Suppressor macrophage treated with lipopolysaccharide for 1 hour (primary cell): Measurements from ENCODE around the gene FGF2.
A peak's percentile ranks its signal among the peaks of the same experiment; 100 is the strongest.

Source experiments
- DNase-seq, 3 donors: peaks; one replicate each; pipeline ENCODE4 v3.0.0-alpha.2; 2020 to 2022

FGF2 gene

DNA sequence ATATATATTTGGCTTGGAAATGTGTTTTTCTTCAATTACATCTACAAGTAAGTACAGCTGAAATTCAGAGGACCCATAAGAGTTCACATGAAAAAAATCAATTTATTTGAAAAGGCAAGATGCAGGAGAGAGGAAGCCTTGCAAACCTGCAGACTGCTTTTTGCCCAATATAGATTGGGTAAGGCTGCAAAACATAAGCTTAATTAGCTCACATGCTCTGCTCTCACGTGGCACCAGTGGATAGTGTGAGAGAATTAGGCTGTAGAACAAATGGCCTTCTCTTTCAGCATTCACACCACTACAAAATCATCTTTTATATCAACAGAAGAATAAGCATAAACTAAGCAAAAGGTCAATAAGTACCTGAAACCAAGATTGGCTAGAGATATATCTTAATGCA lies 69.6 kb downstream of the FGF2 start:
- no peak for DNase-seq

DNA sequence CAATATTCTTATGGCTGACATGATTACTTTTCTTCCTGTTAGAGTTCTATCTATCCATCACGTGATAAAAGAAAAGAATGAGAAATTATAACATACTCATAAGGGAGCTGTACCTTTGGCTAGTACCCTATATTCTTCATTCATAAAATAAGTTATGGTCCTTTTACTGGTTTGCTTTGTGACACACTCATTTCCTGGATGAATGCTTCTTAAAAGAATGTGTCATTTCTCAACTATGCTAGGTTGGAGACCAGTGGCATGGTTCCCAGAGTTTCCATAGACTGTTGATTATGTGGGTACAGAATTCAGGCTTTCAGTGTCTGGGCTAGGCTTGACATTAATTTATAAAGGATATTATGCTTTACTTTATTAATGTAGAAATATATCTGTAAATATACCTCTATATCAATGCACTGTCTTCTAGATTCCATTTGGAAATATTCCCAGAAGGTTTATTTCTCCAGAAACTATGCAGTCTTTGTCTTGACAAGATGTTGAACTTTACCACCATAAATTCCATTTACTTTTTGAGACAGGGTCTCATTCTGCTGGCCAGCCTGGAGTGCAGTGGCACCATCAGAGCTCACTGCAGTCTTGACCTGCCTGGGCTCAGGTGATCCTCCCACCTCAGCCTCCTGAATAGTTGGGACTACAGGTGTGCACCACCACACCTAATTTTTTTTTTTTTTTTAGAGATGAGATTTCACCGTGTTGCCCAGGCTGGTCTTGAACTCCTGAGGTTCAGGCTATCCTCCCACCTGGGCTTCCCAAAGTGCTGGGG lies 71.9 kb downstream of the FGF2 start:
- no peak for DNase-seq

DNA sequence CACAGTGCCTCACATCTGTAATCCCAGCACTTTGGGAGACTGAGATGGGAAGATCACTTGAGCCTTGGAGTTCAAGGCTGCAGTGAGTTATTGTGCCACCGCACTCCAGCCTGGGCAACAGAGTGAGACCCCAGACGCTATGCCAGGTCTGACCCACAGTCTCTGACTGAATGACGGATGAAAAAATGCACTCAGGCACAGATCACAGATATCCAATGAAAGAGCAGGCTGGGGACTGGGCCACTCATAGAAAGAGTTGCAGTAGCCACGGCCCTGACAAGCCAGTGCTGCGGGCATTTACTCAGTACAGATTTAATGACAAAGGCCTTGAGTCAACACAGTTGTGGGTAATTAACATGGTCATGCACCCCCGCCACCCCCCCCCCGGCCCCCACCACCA lies 73.1 kb downstream of the FGF2 start:
- no peak for DNase-seq

DNA sequence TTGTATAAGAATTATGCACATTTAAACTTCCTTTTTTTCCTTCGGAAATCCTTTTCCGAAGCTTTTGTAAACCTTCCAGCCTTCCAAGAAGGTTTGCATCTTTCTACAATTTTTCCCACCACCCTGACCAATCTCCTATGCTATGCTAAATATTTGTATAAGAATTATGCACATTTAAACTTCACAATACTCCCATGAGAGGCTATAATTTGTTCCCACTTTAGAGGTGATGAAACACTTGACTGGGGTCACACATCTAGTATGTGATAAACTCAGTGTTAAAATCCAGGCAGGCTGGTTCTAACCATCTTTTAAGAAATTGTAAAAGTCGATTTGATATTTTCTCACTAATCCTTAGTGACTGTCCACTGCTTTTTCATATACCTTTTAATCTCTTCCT lies 73.7 kb downstream of the FGF2 start:
- no peak for DNase-seq

DNA sequence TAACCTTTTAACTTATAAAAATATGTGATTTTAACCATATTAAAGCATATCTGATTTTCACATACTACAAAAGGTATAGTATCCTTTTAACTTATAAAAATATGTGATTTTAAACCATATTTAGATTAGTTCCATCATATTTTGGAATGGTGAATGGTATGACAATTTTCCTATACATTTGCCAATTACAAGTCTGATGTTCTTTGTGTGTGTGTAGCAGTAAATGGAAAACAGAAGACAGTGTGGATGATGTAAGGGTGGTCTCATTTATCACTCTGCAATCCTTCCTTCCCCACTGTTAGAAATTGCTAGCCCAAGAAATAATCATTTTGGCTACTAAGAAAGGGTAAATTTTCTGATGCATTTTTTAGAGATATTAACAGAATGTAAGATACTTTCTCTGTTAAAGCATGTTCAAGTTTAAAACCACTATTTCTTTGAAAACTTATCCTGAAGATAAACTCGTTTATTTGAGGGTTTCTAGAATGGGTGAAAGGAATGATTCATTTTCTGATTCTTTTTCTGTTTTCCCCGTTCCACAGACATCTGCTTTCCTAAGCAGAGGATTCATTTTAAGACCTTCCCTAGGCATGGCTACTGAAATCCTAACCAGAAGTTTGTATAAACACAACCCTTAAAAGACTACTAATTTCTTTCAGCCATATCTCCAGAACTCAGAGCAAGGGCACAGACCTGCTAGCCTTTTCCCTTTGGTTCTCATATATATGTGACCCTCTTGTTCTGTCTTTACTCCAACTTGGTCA lies 74.8 kb downstream of the FGF2 start:
- DNase-seq, result no peak

DNA sequence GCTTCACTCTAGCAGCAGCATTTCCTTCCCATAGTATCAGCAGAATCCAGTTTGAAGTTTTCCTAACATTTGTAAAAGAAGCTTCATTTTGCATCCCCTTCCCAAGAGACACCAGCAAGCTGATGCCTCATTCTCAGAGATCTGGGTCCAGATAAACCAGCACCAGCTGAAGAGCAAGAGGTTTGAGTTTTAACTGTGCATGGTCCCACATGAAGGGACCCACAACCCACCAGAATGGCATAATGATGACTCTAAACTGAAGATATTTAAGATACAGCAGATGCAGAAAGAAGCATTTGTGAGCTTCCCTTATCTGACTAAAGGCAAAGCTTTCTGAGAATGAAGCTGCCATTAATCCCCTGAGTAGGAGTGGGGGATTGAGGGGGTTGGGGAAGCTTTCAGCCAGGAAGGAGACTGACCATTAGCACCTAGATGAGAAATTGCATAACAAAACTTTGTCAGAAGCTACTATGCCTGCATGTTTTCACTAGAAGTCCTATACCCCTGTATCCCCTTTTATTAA lies 77.2 kb downstream of the FGF2 start:
- no peak for DNase-seq

DNA sequence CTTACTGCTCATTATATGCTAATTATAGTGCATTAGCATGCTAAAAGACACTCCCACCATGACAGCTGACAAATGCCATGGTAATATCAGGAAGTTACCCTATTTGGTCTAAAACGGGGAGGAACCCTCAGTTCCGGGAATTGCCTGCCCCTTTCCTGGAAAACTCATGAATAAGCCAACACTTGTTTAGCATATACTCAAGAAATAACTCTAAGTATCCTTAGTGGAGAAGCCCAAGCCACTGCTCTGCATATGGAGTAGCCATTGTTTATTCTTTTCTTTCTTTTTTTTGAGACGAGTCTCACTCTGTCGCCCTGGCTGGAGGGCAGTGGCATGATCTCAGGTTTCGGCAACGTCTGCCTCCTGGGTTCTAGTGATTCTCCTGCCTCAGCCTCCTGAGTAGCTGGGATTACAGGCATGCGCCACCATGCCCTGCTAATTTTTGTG lies 80.3 kb downstream of the FGF2 start:
- DNase-seq, result peak in 2 of 3 donors; percentile 1 to 48

DNA sequence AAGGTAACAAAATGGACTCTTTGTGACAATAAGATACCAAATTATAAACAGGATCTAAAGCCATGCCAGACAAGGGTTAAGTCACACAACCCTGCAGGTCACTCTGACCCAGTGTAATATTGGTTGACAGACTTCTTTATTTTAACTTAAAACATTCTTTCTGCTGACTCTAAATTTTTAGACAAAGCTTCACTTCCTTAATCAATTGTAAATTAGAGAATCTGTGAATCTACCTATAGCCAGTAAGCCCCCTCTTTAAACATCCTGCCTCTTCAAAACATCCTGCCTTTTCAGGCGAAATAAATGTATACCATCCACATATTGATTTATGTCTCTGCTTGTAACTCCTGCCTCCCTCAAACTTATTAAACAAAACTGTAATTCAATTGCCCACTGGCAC lies 81.6 kb downstream of the FGF2 start:
- DNase-seq, result no peak

DNA sequence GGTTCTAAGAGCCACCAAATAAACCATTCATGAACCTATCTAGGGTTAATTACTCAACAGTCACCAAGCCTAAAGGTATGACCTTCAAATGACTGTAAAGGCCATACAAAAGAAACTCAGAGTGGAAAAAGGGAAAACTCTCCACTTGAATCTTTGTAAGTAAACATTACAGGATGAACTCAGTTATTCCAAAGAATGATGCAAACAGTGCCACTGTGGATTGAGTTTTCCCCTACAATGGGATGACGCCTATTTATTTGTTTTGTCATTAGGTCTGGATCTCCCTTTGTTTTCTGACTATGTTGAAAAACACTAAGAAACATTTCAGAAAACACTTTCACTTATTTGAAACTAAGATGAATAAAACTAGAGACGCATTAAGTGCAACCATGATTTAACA lies 83.1 kb downstream of the FGF2 start:
- peak in 1 of 3 donors; percentile 14 for DNase-seq

DNA sequence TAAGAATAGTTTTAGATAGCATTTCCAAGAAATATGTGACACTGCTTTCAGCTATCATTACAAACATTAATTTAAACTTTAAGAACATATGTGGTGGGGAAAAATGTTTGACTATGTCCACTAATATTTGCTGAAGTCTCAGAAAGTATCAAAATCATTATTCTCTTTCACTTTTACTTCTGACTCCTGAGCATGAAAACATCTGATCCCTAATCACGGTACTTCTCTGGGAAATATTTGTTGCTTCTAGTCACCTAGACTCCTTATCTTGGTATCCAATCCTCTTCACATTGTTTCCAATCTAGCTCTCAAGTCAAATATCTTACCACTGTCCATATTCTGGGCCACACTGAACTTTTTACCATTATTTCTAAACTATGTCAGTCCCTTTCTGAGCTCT lies 85.0 kb downstream of the FGF2 start:
- DNase-seq, result no peak

DNA sequence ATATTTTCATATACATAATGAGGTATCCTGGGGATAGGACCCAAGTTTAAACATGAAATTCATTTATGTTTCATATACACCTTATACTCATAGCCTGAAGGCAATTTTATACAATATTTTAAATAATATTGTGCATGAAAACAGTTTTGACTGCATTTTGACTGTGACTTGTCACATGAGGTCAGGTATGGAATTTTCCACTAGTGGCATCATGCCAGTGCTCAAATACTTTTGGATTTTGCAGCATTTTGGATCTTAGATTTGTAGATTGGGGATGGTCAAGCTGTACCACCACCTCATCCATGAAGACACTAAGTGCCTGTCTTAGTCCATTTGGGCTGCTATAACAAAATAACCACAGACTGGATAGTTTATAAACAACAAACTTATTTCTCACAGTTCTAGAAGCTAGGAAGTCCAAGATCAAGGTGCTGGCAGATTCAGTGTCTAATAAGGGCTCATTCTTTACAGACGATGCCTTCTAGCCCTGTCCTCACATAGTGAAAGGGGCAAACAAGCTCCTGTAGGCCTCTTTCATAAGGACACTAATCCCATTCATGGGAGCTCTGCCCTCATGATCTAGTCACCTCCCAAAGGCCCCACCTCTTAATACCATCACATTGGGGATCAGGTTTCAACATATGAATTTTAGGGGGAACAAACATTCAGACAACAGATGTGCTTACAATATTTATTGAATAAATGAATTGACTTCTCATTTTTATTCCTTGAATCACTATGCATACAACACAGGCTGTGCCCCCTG lies 86.4 kb downstream of the FGF2 start:
- peak in 1 of 3 donors; percentile 9 for DNase-seq

DNA sequence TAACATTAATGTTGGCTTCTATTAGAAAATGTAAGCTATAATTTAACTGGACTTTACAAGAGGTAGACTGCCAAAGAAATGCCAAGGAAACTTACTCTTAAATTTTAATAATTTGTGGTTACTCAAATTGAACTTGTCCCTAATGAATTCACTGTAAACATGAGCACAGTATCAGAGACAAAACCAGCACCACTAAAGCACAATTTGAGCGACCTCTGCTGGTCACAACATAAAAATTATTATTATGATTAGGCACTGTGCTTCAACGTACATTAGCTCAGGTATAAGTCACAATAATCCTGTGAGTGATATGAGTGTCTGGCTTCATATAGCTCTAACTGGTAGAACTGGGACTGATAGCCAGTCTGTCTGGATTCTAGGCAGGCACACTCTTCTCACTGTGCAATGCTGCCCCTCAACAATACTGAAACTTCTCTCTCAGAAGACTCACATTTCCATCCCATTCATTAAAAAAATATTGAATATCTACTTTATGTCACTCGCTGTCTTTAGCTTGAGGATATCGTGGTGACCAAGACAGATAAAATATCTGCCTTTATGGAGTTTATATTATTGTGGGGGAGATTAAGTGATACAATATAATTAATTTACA lies 87.8 kb downstream of the FGF2 start:
- peak in 2 of 3 donors; percentile 7 to 17 for DNase-seq

DNA sequence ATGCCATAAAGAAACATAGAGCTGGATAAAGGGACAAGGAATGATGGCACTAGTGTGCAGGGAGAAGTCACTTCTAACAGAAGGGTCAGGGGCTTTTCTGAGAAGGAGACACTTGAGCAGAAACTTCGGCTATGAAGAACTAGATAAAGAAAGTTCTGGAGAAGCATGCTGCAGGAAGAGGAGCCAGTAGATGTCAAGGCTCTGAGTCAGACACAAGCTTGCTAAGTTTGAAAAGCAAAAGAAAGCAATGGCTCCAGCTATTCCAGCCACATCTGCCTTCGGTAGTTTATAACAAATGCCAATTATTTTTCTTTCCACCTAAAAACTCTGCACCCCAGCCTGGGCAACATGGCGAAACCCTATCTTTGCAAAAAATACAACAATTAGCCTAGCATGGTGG lies 88.3 kb downstream of the FGF2 start:
- DNase-seq, result no peak

DNA sequence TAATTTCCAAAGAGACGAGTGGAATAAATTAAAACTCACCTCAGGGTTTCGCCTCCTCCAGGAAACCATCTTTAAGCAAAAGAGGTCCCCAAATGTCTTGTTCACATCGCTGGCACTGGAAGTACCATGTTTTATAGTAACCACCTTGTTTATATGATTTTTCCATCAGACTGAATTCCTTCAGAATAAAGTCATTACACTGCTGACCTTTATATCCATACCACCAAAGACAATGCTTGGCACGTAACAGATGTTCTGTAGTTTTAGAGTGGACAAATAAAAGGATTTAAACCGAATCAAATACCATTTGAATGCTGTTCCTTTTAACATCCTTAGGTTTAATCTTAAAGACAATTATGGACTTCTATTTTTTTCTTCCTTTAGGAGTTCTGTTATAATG lies 91.1 kb downstream of the FGF2 start:
- no peak for DNase-seq

DNA sequence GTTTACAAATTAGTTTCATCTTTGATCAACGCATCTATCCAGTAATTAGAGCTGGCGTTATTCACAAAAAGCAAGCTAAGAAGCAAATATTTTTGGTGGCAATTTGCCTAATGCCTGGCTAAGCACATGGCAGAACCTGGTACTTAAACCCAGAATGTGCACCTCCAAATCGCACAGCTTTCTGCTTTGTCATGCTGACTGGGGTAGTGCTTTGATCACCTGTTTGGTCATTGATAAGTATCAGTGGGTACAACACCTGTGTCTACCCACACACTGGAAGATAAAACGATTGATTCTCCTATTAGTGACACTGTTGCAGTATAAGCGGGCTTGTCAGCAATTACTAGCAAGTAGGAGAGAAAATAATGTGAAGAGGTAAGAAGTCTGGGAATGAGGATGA lies 93.8 kb downstream of the FGF2 start:
- peak in 1 of 3 donors; percentile 11 for DNase-seq

DNA sequence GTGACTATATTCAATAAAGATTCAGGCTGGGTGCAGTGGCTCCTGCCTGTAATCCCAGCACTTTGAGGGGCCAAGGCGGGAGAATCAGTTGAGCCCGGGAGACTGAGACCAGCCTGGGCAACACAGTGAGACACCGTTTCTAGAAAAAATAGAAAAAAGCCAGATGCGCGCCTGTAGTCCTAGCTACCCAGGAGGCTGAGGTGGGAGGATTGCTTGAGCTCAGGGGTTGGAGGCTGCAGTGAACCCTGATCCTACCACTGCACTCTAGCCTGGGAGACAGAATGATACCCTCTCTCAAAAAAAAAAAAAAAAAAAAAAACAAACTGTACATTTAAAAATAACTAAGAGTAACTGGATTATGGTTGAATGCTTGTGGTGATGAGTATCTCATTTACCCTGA lies 94.7 kb downstream of the FGF2 start:
- DNase-seq, result no peak

DNA sequence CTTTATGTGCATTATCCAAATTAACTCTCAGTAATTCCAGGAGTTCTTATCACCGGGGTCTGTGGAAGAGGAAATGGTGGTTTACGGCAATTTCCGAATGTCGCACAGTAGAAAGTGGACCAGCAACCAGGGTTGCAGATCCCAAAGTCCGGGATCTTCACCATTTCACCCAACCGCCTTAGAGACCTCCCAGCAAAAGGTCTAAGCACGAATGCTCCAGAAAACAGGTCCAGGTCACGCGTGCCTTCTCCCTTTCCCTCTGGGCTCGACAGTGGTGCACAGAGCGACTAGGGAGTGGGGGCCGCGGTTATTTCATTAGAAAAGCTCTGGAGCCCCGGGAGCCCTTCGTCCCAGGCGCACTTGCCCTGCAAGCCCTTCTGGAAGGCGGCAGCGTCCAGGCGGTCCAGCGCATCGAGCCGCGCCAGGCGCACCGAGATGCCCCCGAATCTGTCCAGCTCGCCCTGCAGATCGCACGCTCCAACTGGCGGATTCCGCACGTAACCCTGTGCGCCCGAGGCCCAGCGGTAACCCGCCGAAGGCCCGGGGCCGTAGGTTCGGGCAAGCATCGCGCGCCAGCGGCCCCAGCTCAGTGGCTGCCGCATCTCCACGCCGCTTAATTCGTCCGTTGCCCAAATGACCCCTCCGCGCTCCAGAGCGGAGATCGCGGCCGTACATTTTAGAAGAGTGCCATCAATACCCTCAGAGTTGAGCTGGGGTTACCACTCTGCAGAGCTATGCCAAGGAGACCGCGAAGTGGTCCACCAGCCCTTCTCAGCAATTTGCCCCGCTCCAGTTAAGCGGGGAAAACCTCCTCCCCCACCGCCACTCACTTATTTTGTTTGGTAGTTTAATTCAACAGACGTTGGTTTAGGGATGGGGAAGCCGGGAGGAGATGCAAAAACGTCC lies 95.6 kb downstream of the FGF2 start, which contains the start of gene NUDT6:
TSS of gene NUDT6 (minus strand) at position 627 of the 906 bp plus-strand sequence. CDS start at position 602, 25 bp downstream.
- peak; percentile 63 to 75 (median 68) for DNase-seq

DNA sequence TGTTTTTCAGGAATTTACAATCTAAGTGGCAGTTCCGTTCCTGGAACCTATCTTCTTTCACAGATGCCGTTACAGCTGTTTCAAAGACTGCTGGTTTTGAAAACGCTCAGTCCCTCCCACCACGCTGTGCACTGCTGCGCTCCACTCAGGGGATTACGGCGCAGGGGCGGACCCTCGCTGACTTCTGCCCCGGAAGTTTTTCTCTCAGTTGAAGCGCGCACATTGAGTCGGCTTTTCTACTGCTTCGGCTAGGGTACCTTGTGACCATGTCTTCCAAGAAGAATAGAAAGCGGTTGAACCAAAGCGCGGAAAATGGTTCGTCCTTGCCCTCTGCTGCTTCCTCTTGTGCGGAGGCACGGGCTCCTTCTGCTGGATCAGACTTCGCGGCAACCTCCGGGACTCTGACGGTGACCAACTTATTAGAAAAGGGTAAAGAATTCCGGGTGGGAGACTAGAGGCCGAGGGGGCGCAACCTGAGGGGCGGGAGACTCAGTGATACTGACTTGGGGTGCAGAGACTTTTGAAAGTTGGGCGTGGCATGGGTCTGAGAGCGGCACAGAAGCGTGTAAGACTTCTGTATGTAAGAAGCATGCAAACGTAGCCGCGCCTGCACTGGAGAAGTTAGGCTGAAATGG lies 96.4 kb downstream of the FGF2 start:
- peak; percentile 88 to 92 (median 90) for DNase-seq

DNA sequence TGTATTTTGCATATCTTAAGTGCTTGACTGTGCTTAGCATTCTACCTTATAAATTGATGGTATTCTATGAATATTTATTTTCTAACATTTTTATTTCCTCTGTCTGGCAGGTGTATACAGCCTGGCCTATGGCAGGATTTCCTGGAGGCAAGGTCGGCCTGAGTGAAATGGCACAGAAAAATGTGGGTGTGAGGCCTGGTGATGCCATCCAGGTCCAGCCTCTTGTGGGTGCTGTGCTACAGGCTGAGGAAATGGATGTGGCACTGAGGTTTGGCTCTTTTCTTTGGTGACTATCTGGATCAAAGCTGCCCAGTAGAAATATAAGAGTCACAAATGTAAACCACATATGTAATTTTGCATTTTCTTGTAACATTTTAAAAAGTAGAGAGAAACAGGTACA lies 102.3 kb downstream of the FGF2 start:
- no peak for DNase-seq

DNA sequence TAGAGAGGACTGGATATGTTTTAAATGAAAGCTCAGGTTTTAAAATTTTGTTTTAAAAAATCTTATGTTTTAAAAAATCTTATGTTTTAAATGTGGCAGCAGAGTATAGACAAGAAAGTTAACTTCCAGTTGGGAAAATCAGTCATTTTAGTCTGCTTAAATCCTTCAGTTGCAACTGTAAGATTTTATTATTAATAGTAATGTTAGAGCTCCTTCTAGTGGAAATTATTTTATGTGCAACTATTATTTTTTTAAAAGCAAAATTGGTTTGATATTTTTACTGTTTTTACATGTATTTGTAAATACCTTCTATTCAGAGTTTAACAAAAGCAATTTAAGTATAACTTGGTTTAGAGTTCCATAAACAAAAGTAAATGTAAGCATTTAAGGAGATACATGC lies 104.2 kb downstream of the FGF2 start:
- DNase-seq, result peak in 2 of 3 donors; percentile 60 to 71

DNA sequence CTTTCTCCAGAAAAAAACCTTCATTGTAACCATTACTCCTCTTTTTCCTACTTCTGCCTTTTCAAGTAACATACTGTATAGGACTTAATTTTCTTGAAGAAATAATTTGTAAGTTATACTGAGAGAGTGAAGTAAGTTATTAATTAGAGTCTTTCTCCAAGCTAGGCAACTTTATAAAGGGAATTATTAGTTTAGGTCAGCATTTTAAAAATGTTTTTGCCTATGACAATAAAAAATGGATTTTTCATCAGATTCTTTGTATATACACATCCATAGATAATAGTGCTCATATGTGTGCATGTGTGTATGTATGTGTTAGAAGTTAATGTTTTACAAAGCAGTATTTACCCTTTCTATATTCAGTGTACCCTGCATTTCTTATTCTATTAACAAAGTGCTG lies 106.1 kb downstream of the FGF2 start:
- DNase-seq, result no peak
